PC-9 (cell line): Measurements from ENCODE around the gene ANAPC1. TPM values are rescaled to one million over a fixed set of nuclear protein-coding genes. Genes with fewer than 3 reads are reported as not detected.

Experiments used
- Bru-seq: library from RNA; stranded (reverse); fragments of 400-500 nt; gene quantifications from one replicate; lab custom pipeline; 2021; lab: Mats Ljungman, UMichigan
- BruChase-seq, 2 experiments: library from RNA; stranded (reverse); fragments of 400-500 nt; gene quantifications; one replicate each; lab custom pipeline; 2021; lab: Mats Ljungman, UMichigan
- BruUV-seq: library from RNA; stranded (reverse); fragments of 400-500 nt; replicated peaks from 2 replicates; lab custom pipeline; 2021; lab: Mats Ljungman, UMichigan
- CTCF ChIA-PET: fragments of 300-600 bp; sonication (Branson Sonifier 250); formaldehyde crosslinking; loops from one replicate; lab custom pipeline; 2022; ENCODE audit warnings: antibody characterized with exemption; lab: Charles Lee
- POLR2A ChIA-PET: fragments of 300-600 bp; sonication (Branson Sonifier 250); formaldehyde crosslinking; loops from one replicate; lab custom pipeline; 2022; ENCODE audit warnings: antibody characterized with exemption; ENCODE audit not compliant: unreplicated experiment; lab: Charles Lee
- DNase-seq, 2 experiments: peaks; one replicate each; pipeline versions ENCODE4 v3.0.0 to v3.0.0-alpha.2; 2015 to 2022; ENCODE audit warnings: mixed read lengths in 1 of 2
- H2AFZ ChIP-seq: fragments of 200-600 bp; sonication (generic); 2 replicates; pipeline ENCODE4 v1.8.1; 2017; ENCODE audit warnings: antibody characterized with exemption
- H3F3A ChIP-seq: fragments of 200-600 bp; sonication (generic); 2 replicates; pipeline ENCODE4 v1.8.1; 2017; ENCODE audit warnings: antibody characterized with exemption, mild to moderate bottlenecking, low read depth; ENCODE audit not compliant: insufficient read depth
- H3K27ac ChIP-seq: fragments of 200-600 bp; sonication (generic); 2 replicates; pipeline ENCODE4 v1.6.1; 2016; ENCODE audit warnings: mixed run types
- H3K27me3 ChIP-seq: fragments of 200-600 bp; sonication (generic); 2 replicates; pipeline ENCODE4 v1.6.1; 2016; ENCODE audit warnings: low read depth, mixed run types; ENCODE audit not compliant: insufficient read depth
- H3K36me3 ChIP-seq: fragments of 200-600 bp; sonication (generic); 2 replicates; pipeline ENCODE4 v1.6.1; 2016; ENCODE audit warnings: low read depth, mixed run types
- H3K4me1 ChIP-seq: fragments of 200-600 bp; sonication (generic); replicated peaks from 2 replicates; pipeline ENCODE4 v1.6.1; 2016; ENCODE audit warnings: mixed run types; ENCODE audit not compliant: insufficient read depth
- H3K4me2 ChIP-seq: fragments of 200-600 bp; sonication (generic); 2 replicates; pipeline ENCODE4 v1.6.1; 2017; ENCODE audit warnings: mixed run types
- H3K4me3 ChIP-seq: fragments of 200-600 bp; sonication (generic); 2 replicates; pipeline ENCODE4 v1.6.1; 2016; ENCODE audit warnings: mixed run types
- H3K79me2 ChIP-seq: fragments of 200-600 bp; sonication (generic); 2 replicates; pipeline ENCODE4 v1.6.1; 2017; ENCODE audit warnings: low read depth, mixed run types
- H3K9me2 ChIP-seq: fragments of 200-600 bp; sonication (generic); 2 replicates; pipeline ENCODE4 v1.8.1; 2017; ENCODE audit warnings: mild to moderate bottlenecking; ENCODE audit not compliant: insufficient read depth
- H3K9me3 ChIP-seq: fragments of 200-600 bp; sonication (generic); 2 replicates; pipeline ENCODE4 v1.8.1; 2016; ENCODE audit warnings: low read depth; ENCODE audit not compliant: insufficient read depth
- H4K20me1 ChIP-seq: fragments of 200-600 bp; sonication (generic); 2 replicates; pipeline ENCODE4 v1.8.1; 2017; ENCODE audit not compliant: insufficient read depth
- CTCF ChIP-seq: fragments of 200-600 bp; sonication (generic); conservative IDR thresholded peaks from 2 replicates; pipeline ENCODE4 v1.6.1; 2017; ENCODE audit warnings: mixed run types, antibody characterized with exemption, mild to moderate bottlenecking, moderate library complexity
- EZH2 ChIP-seq: fragments of 200-600 bp; sonication (generic); IDR thresholded peaks from 2 replicates; pipeline ENCODE4 v1.8.0; 2017; ENCODE audit warnings: antibody characterized with exemption, low read depth
- intact Hi-C: fragments of 100-400 bp; cut with micrococcal nuclease; formaldehyde crosslinking; loops from one replicate; pipeline ENCODE4 v1.10.0; 2022; ENCODE audit not compliant: unreplicated experiment
- long read RNA-seq: library from polyadenylated mRNA; stranded (forward); transcript quantifications from one replicate; pipeline ENCODE4 v2.0.0, GENCODE V29; 2022
- total RNA-seq: library from RNA; stranded (reverse); gene quantifications from 2 replicates; pipeline ENCODE4 v1.2.3, GENCODE V29; 2021

Gene ANAPC1, protein sequence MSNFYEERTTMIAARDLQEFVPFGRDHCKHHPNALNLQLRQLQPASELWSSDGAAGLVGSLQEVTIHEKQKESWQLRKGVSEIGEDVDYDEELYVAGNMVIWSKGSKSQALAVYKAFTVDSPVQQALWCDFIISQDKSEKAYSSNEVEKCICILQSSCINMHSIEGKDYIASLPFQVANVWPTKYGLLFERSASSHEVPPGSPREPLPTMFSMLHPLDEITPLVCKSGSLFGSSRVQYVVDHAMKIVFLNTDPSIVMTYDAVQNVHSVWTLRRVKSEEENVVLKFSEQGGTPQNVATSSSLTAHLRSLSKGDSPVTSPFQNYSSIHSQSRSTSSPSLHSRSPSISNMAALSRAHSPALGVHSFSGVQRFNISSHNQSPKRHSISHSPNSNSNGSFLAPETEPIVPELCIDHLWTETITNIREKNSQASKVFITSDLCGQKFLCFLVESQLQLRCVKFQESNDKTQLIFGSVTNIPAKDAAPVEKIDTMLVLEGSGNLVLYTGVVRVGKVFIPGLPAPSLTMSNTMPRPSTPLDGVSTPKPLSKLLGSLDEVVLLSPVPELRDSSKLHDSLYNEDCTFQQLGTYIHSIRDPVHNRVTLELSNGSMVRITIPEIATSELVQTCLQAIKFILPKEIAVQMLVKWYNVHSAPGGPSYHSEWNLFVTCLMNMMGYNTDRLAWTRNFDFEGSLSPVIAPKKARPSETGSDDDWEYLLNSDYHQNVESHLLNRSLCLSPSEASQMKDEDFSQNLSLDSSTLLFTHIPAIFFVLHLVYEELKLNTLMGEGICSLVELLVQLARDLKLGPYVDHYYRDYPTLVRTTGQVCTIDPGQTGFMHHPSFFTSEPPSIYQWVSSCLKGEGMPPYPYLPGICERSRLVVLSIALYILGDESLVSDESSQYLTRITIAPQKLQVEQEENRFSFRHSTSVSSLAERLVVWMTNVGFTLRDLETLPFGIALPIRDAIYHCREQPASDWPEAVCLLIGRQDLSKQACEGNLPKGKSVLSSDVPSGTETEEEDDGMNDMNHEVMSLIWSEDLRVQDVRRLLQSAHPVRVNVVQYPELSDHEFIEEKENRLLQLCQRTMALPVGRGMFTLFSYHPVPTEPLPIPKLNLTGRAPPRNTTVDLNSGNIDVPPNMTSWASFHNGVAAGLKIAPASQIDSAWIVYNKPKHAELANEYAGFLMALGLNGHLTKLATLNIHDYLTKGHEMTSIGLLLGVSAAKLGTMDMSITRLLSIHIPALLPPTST (N-terminal part only)
- total RNA-seq = 59.6 and 65.1 TPM in 2 replicates
- percentile 84 among the genes with signal in this experiment for Bru-seq, nascent RNA
- percentile 83 among the genes with signal in this experiment for BruChase-seq, experiment 1, labeled RNA remaining after a 2-hour chase
- percentile 82 among the genes with signal in this experiment for BruChase-seq, experiment 2, labeled RNA remaining after a 6-hour chase
- long read RNA-seq, full-length matches to known transcripts = 22 of 35 reads
- long read RNA-seq, partial matches to known transcripts = 5 of 35 reads
- long read RNA-seq, other reads (novel, unspliced or antisense) = 8 of 35 reads

DNA sequence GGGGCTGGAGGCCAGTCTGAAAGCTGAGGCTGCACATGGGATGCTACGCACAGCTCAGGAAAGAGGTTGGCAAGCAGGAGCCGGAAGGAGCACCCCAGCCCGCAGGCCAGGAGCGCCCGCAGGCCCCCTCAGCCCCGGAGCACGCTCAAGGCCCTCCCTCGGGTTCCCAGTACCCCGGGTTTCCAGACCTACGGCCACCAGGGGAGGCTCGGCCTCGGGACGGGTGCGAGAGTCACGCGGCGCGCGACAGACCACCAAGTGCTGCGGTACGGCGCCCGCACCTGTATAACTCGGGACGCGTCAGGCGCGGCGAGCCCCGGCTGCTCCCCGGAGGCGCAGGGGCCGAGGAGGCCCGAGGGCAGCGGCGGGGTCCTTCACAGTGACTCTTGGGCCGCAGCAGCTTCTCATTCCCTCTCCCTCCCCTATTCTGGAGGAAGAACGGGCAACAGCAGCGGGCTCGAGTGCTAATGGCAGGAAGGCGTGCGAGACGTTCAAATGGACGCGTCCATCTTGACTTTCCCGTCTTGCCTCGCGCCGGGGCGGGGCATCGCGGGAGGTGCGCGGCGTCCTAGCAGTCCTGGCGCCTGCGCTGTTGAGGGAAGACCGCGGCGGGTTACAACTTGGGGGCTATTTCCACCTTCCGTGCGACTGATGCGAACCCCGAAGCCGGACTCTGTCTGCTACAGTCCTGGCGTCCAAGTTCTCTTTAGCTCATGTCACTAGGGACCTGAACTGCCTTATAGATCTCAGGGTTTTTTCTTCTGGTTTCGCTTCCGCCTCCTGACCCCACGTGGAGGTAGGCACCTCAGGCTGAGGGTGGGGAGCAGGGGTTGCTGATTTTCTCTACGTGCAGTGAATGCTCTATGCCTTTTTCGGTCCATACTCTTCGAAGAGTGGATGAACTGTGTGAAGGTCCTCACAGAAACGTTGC is at the start of gene ANAPC1:
ANAPC1 (minus strand) TSS at position 533 of the 931 bp plus-strand sequence. CDS start 3,368 bp downstream, outside the sequence.
- H4K20me1 ChIP-seq = no peaks in the 10 kb centered on the region
- H3K4me3 ChIP-seq = peak within 1 kb of the TSS; percentile 73
- ChIA-PET POLR2A (interaction anchor here (0.7 kb wide), 2 partner anchors 9 to 753 kb away, joined by 4 read pairs; no protein-coding TSS in a partner anchor), CTCF (no interaction called here)
- TF ChIP-seq EZH2 (no peak), CTCF (no peak; the same call in 1 of the 2 replicates)
- H3K27ac ChIP-seq = peak within 1 kb of the TSS; percentile 72
- peaks cover 34% of the 10 kb centered on the region for H3K79me2 ChIP-seq
- peaks cover 15% of the 10 kb centered on the region for H3K4me1 ChIP-seq
- H3K4me2 ChIP-seq = peak within 1 kb of the TSS; percentile 82
- no peaks in the 10 kb centered on the region for H3K27me3 ChIP-seq
- H3K36me3 ChIP-seq = no peaks in the 10 kb centered on the region
- intact Hi-C loops = loop anchor here (10.0 kb wide), 1 partner anchor 371 kb away; the partner anchor contains the start of gene ZC3H8
- no peaks in the 10 kb centered on the region for H3K9me3 ChIP-seq
- DNase-seq = peak; percentile 73 to 80
- H2AFZ ChIP-seq = peak within 1 kb of the TSS; percentile 85
- H3K9me2 ChIP-seq = no peaks in the 10 kb centered on the region
- TSS peak; percentile 95 for BruUV-seq
- peaks cover 12% of the 10 kb centered on the region; the same call in 1 of the 2 replicates for H3F3A ChIP-seq

- peaks cover 16% of the 10 kb centered on the region for H3F3A ChIP-seq
Measured at GRCh38 chr2:111932841-111933291, 48.9 kb upstream of the ANAPC1 start.

More at GRCh38 chr2:111932841-111933291, 48.9 kb upstream of the ANAPC1 start:
- ChIA-PET CTCF (interaction anchor here (0.5 kb wide), 1 partner anchor 34 kb away, joined by 10 read pairs; the partner anchor contains the start of gene MERTK), POLR2A (no interaction called here)
- intact Hi-C loops = no loop called here
- Histone ChIP-seq H3K9me3 (no peaks in the 10 kb centered on the region), H3K36me3 (no peaks in the 10 kb centered on the region), H3K4me1 (peaks cover 14% of the 10 kb centered on the region), H3K79me2 (no peaks in the 10 kb centered on the region), H2AFZ (no peak overlapping the region), H4K20me1 (no peaks in the 10 kb centered on the region), H3K27ac (no peak overlapping the region), H3K27me3 (no peaks in the 10 kb centered on the region), H3K9me2 (no peaks in the 10 kb centered on the region), H3K4me2 (no peak overlapping the region), H3K4me3 (no peak overlapping the region)
- BruUV-seq = no TSS peak
- no peak for TF ChIP-seq EZH2
- no peak for TF ChIP-seq CTCF
- DNase-seq = no peak
